Fibroblast of skin of left biceps (primary cell): ENCODE measurements around the gene POLR3A.
"Not testable (repeated sequence)": the region's sequence is repeated elsewhere in the genome, so short reads cannot be mapped to it uniquely, and the experiment has no call there.

Experiments
- DNase-seq, 2 experiments: peaks; one replicate each; pipeline ENCODE4 v3.0.0-alpha.2; 2013; ENCODE audit warnings: low read depth in 2 of 2

Gene POLR3A

DNA sequence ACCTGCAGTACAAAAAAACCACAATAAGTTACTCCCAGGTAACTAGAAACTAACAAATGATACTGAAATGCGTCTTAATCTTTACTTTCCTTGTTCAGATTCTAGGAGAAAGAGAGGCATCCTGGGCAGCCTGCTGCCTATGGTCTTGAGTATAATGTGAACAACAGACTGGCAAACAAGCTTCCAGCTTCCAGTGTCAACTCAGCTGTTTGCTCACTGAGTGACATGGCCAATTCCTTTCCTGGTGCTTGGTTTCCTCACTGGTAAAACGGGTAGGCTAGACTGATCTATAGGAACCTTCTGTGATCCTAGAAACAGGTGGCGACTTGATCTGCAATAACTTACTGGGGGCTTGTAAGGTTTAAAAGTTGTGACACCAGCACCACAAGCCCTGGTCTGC lies 10.1 kb downstream of the POLR3A start:
- no peak for DNase-seq

DNA sequence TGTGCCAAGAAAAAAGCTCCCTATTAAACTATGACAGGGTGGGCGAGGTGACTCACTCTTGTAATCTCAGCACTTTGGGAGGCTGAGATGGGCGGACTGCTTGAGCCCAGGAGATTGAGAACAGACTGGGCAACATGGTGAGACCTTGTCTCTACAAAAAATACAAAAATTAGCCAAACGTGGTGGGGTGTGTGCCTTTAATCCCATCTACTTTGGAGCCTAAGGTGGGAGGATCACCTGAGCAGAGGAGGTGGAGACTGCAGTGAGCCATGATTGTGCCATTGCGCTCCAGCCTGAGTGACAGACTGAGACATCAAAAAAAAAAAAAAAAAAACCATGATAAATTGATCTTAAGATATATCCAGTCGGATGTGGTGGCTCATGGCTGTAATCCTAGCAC lies 11.5 kb downstream of the POLR3A start:
- DNase-seq: no peak

DNA sequence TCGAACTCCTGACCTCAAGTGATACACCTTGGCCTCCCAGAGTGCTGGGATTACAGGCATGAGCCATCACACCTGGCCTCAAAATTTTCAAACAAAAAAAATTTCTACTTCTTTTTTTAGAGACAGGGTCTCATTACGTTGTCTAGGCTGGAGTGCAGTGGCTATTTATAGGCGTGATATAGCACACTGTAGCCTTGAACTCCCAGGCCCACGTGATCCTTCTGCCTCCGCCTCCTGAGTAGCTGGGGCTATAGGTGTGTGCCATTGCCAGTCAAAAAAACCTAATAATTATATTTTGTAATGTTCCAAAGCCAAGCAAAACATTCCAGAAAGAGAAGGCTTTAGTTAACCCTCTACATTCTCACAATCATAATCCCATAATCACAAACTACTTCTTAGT lies 13.8 kb downstream of the POLR3A start:
- DNase-seq: no peak

DNA sequence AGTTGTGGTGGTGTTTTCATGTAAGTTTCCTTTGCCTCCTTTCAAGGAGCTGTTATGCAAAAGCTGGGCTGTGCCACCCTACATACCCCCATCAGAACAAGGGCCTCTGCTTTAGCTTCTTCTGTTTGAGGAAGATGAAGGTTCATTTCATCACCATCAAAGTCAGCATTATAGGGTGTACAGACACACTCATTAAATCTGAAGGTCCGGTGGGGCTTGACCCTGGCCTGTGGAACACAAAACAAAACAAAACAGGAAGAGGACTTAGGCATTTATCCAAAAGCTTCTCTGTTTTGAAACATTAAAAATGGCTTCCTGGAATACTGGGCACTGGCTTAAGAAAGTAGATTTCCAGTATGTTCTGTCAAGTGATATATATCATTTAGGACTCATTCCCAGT lies 15.8 kb downstream of the POLR3A start:
- no peak for DNase-seq

DNA sequence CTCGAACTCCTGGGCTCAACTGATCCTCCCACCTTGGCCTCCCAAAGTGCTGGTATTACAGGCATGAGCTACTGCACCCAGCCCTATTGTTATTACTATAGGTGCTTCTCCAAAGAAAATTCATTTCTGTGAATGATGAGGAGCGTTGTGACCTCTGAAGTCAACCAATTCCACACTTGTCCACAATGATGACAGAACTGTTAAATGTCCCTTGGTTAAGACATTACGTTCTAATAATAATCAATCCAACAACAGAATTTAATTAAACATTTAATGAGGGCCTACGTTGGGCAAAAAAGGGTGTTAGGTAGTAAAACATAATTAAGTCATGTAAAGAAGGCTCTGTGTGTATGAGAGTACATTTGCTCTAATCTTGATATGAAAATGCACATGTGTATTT lies 18.2 kb downstream of the POLR3A start:
- DNase-seq: no peak

DNA sequence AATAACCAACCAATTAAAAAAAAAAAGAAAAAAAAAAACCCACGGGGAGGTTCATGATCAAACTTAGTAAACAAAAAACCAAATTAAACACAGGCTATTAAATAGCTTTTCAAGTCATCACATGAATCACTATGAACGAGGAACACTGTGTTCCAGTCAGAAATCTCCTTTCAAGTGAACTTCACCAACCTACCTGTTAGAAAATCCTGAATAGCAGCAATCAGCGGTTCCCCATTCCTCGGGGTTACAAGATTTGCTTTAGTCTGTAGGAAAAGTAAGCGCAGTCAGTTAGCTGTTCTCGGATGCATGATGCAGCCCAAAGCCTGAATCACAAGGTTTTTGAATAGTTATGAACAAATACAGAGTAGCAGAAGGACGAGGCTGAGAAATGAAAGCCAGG lies 19.0 kb downstream of the POLR3A start:
- DNase-seq: no peak

DNA sequence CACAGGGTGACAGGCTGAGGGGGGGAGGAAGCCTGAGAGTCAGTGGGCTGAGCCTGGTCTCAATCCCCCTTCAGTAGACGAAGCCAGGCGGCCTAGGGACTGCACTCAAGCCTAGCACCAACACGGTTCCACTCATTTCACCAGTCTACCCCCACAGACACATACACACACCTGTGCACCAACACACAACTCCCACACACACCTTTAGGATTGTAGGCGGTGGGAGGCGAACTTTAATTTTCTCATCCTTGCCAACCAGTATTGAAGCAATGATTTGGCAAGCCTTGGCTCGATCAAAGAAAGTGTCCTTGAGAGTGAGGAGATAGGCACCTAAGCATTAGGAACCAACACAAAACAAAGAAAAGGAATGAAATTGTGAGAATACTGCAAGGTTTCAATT lies 19.7 kb downstream of the POLR3A start:
- no peak for DNase-seq

DNA sequence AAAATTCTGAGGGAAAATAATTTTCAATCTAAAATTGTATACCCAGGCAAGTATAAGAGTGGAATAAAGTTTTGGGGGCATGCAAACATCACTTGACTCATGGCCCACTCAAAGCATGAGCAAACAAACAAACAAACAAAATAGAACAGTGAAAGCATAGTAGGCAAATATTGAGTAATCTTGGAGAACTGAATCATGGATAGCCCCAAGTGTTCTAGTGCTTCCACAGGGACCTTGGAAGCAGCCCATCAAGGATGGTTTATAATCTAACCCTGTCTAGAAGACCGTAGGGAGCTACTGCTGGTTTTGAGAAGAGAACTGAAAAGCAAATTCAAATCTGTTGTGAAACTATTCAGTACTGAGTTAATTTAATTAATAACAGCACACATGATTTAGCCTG lies 22.1 kb downstream of the POLR3A start:
- DNase-seq: no peak

DNA sequence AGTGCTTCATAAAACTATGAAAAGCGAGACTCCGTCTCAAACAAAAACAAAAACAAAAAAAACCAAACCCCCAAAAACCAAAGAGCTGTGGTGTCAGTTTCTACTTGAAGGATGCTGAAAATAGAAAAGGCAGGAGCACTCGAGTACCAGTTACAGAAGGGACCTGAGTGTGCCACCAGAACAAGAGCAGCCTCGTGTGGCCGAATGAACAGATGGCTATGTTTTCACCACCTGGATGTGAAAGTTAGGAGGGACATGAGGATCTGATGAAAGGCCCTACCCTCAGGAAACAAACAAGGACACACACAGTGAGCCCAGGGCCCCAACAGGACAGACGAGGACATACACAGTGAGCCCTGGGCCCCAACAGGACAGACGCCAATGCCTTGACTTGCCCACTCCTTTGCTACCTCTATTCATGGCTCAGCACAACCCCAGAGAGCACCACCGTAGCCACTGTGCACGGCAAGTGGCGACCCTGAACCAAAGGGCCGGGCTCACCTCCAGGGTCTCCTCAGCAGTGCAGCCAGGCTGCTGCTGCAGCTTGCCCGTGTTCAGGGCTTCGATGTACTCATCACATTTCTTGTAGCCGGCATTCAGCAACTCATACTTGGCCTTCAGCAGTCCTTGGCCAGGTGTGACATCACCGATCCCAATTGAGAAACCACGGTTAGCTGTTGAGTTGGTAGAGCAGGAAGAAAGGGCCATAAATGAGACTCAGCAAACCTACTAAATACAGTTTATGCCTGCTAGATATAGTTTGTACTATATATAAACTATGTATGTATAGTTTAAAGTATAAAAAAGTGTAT lies 24.9 kb downstream of the POLR3A start:
- no peak for DNase-seq

DNA sequence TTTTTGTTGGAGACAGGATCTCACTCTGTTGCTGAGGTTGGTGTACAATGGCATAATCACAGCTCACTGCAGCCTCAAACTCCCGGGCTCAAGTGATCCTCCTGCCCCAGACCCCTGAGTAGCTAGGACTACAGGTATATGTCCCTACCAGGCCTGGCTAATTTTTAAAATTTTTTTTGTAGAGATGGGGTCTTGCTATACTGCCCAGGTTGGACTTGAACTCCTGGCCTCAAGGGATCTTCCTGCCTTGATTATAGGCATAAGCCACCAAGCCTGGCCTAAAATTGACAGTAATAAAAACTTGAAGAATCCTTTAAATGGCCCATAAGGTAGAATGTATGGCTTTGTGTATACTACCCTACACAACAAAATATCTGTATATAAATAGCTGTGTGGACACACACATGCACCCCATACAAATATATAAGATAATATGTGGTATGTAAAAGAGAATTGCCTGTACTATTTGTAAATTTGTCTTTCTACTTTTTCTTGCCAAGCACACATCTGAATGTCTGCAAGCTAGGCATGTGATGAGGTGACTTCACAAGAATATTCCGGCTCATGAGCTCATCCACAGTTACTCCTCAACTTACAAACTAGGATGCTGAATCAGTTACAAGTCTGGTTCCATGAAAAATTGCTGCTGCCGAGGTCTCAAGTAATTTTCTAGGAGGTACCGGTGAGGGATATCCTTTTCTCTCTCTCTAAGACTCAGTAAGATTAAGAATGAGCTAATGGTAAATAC lies 26.6 kb downstream of the POLR3A start:
- DNase-seq: no peak

DNA sequence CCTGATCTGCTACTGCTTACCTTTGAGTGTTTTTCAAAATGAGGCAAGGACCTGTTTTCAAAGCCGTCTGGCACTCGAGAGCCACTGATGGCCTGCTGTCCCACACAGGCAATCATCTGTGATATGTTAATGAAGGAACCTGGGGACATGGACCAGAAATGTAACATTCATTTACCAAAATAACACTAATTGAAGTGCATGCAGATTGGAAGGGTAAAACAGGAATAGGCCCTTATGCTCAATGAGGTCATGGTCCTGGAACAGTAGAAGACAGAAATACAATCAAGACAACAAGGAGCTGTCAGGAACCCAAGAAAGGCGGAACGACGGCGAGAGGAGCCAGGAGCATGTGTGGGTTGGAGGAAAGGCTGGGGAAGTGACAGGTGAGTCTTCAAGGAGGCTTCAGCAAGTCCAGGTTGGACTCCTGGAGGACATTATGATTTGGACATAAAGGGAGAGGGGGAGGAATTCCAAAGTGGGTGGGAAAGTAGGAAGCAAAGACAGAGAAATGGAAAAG lies 28.3 kb downstream of the POLR3A start:
- no peak for DNase-seq

DNA sequence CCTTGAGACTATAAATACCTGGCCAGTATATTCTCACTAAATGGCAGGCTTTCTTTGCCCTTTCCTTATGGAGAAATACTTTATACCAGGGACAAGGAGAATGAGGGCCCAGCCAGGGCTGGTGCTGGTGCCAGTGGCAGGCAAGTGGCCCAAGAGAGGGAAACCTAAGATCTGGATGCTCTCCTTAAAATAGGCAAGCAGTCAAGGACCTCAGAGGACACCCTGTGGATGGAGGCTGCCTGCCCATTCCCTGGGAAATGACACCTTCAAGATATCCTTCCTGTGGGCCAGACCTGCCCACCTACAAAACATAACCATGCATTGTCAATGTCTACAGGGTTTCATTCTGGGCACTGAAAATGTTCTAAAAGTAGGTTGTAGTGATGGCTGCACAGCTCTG lies 29.1 kb downstream of the POLR3A start:
- DNase-seq: no peak

DNA sequence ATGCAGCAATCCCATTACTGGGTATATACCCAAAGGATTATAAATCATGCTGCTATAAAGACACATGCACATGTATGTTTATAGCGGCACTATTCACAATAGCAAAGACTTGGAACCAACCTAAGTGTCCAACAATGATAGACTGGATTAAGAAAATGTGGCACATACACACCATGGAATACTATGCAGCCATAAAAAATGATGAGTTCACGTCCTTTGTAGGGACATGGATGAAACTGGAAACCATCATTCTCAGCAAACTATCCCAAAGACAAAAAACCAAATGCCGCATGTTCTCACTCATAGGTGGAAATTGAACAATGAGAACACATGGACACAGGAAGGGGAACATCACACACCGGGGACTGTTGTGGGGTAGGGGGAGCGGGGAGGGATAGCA lies 30.5 kb downstream of the POLR3A start:
- DNase-seq: not testable (repeated sequence)

DNA sequence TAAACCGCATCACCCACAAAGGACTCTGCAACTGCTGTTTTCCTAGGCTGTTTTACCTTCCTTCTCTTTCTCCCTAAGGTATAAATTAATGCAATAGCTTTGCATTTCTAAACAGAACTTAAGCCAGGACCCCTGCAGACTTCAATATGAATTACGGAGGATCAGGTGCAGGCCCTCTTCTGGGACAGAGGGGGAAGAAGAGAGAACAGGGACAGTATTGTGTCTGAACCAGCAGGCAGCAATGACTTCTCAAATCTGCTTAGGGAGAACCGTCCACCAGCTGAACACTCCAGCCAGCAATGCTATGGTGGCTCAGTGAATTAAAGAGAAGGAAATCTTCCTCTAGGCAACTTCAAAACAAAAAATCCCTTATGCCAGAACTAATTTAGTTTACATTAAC lies 35.7 kb downstream of the POLR3A start:
- no peak for DNase-seq

DNA sequence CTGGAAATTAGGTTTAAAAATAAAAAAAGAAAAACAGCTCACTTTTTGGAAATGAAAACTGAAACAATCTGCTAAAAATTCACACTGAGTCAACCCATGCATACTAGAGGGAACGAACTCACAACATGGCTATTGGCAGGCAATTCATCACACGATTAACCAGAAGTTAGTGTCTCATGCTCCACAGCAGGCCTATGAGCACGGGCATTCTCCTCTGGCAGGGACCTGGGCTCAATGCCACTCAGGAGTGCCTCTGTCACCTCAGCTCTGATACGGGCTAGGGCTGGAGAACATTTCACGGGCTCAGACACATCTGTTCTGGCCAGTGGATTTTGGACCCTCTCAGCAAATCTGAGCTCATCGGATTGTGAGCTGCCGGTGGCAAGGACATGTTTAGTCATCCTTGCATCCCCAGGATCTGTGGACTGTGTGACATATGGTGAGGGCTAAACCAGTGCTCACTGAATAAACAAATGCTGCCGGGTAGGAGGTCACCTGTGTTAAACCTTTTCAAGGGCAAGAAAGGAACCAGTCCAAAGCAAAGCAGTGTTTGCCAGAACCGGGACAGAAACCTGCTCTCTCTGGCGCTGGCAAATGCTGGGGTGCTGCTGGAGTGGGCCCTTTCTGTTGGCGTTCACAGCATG lies 40.1 kb downstream of the POLR3A start:
- no peak for DNase-seq

DNA sequence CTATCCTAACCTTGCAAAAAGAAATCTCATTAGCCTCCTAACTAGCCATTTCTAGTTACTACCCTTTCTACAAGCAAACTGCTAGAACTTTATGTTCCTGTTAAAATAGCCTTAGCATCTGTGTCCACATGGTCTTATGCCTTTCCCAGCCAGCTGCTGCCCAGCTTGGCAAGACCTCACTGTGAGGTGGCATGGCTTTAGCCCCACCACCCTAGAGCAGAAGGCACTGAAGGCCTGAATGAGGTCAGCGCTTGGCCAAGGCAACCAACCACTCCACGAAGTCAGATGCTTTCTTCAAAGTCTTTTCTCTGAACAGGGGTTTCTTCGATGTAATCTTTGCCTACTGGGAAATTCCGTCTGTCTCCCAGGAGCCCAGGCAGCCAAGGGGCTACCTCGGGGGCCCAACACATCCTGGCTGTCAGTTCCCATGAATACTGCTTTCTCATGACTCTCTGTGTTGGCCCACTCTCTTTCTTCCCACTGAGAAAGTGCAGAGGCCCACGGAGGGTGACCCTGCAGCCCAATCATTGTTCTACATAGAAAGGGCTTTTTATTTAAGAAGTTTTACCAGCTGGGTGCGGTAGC lies 41.6 kb downstream of the POLR3A start:
- DNase-seq: no peak

DNA sequence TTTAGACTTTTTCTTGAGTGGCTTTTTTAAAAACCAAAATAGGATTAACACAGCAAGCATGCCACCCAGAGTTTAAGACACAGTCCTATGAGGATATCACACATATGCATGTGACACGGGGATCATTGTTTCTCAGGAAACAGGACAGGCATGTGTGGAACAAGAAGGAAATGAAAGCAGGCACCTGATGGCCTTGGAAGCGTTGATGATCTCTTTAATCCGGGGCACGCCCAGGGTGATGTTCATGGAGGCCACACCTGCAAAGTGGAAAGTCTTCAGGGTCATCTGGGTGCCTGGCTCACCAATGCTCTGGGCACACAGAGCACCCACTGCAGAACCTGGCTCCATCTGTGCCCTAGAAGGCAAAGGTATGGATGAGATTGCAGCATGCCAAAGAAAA lies 44.3 kb downstream of the POLR3A start:
- no peak for DNase-seq

DNA sequence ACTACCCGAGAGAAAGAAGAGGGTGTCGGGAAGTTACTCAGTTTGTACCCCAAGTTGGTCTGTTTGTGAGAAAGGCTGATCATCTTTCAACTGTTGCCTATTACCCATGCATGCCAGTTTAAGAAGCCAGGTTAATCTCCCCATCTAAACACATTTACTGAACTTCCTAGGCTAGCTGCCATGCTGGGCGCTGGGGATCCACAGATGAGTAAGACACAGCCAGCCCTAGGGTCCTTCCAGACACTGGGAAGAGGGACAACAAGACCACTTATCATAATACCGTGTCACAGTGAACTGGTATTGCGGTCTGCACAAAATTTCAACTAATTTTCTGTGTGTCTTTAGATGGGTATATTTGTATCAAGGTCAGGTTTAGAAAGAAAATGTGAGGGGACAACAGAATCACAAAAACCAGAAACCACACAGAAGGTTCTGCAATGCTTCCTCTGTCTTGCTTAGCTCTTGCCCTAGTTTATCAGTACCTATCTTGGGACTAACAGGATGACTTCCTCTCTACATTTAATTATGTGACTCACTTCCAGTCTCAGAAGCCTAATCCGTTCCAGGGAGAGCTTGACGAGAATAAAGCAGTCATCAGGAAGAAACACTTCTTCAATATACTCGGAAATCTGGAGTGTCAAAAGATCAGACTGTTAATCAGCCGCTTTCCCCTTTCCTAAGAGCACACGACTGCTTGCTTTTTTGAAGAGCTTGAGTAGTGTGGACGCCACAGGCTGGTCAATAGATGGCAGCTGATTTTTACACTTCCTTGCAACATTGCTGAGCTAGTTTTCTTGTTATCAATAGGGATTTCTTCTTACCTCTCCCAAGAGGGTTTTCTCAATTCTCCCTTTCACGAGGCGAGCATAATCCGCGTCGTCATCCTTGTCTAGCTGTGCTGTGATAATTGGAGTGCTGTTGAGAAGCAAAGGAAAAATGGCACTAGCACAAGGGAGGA lies 45.7 kb downstream of the POLR3A start:
- peak in 1 of 2 experiments; percentile 23 for DNase-seq

DNA sequence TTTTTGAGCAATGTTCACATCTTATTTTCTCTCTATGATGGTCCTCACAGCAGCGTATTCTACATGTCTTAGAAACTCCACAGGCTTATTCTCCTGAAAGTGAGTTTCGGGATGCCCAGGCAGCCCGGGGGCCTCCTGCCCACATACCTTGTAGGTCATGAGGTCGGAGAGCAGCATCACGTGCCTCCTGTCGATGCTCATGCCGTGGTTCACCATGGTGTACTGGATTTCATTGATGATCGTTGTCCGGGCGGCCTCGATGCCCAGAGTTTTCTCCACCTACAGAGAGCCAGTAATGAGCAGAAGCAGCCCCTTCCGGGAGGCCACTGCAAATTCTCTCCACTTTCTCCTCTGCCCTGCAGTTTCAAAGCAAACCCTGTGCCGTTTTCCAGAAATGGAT lies 48.0 kb downstream of the POLR3A start:
- no peak for DNase-seq

DNA sequence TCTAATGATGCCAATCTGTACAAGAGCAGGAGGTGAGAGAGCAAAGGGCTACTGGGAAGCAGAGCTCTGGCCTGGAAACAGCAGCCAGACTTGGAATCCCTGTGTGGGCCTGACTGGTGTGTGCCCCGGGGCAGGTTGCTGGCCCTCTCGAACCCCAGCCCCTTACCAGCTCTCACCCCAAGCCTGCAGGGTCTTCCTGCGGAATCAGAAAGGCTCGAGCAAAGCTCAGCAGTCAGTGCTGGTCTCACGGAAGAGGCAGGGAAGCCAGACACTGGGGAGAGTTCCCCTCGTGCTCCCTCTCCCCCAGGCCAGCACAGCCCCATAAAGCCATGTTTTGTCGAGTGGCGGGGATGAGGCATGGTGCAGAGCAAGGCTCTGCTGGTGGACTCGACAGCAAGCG lies 50.1 kb downstream of the POLR3A start:
- no peak for DNase-seq

DNA sequence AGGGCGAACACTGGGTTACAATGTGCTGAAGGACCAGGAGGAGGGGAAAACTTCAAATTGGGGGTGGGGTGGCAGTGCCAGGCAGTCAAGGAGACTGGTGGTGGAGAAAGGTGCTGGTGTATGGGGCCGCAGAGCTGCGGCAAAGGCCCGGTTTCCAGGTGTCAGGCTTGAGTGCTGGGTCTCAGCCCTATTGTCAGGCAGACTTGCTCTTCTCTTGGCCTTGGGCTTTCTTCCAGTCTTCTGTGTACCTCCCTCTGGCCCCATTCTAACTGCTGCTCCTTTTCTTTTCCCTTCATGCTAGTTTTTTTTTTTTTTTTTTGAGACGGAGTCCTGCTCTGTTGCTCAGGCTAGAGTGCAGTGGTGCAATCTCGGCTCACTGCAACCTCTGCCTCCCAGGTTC lies 51.0 kb downstream of the POLR3A start:
- no peak for DNase-seq
